ENCODE results near the gene DAPK1.

DNA sequence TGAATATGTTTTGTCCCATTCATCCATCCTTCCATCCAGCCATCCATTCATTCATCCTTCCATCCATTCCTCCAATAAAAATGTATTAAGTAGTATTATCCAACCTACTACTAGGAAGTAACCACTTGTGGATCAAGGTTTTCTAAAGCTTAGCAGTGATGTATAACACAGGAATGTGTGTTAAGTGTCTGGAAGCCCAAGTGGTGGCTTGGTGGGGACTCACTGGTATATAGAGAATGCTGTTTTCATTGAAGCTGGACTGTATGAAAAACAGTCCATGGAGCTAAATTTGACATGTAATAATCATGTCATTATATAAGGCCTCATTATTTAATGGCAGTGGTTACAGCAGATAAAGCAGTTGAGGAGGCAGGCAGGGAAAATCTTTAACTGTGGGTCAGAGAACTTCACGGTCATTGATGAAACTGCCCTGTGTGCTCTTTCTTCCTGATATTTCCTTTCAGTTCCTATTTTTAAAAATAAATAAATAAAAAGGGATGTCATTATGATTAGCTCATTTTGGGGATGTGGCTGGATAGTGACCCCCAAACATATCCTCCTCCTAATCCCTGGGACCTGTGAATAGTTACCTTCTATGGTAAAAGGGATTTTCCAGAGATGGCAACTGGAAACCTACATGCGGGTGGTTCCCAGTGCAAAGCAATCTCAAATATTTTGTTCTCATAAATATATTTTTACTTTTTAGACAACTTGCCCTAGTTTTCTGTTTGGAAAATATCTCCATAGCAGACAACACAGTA lies 82.3 kb downstream of the DAPK1 start:
- no peak for TF ChIP-seq POLR2A (IDR thresholded peaks at IDR 0.05; ENCODE audit: low read length)
- TF ChIP-seq GATA1 (IDR thresholded peaks at IDR 0.05; ENCODE audit: low read depth, low read length), result no peak

All from erythroblast (primary cell).